SU-DHL-6 (cell line): Measurements from ENCODE around the gene UCHL1.

Source experiments
- H2AFZ ChIP-seq: fragments of 200-600 bp; sonication (generic); 2 replicates; pipeline ENCODE4 v1.6.1; 2014; ENCODE audit warnings: low read depth, mild to moderate bottlenecking, moderate library complexity, mixed read lengths, antibody characterized with exemption, low read length; ENCODE audit not compliant: severe bottlenecking
- H3F3A ChIP-seq: fragments of 200-600 bp; shearing (Covaris generic); 2 replicates; pipeline ENCODE4 v1.6.0; 2016; ENCODE audit warnings: antibody characterized with exemption, mild to moderate bottlenecking; ENCODE audit not compliant: insufficient read depth
- H3K27ac ChIP-seq: fragments of 200-600 bp; sonication (generic); 2 replicates; pipeline ENCODE4 v1.5.1; 2016; ENCODE audit warnings: low read depth, mild to moderate bottlenecking, low read length, moderate library complexity, mixed read lengths
- H3K27me3 ChIP-seq: fragments of 200-600 bp; sonication (generic), shearing (Covaris generic); 2 replicates; pipeline ENCODE4 v1.6.0; 2014; ENCODE audit warnings: mild to moderate bottlenecking, low read length
- H3K36me3 ChIP-seq: fragments of 200-600 bp; sonication (generic); 2 replicates; pipeline ENCODE4 v1.6.1; 2014; ENCODE audit warnings: mild to moderate bottlenecking, low read length, mixed read lengths
- H3K4me2 ChIP-seq: fragments of 300-600, 200-600 bp; shearing (Covaris generic), sonication (generic); 2 replicates; pipeline ENCODE4 v1.6.0; 2014; ENCODE audit warnings: low read length, low read depth, mild to moderate bottlenecking; ENCODE audit not compliant: poor library complexity, severe bottlenecking
- H3K4me3 ChIP-seq: fragments of 200-600 bp; sonication (generic); 2 replicates; pipeline ENCODE4 v1.5.1; 2014; ENCODE audit warnings: antibody characterized with exemption, low read length, mild to moderate bottlenecking, mixed read lengths; ENCODE audit not compliant: insufficient read depth, poor library complexity, severe bottlenecking
- H3K79me2 ChIP-seq: fragments of 200-600 bp; sonication (generic); 2 replicates; pipeline ENCODE4 v1.6.1; 2014; ENCODE audit warnings: mild to moderate bottlenecking, low read length, moderate library complexity; ENCODE audit not compliant: insufficient read depth
- H3K9ac ChIP-seq: fragments of 200-600 bp; sonication (generic); 2 replicates; pipeline ENCODE4 v1.7.0; 2014; ENCODE audit warnings: mild to moderate bottlenecking, low read length
- H3K9me2 ChIP-seq: fragments of 200-600 bp; sonication (generic); replicated peaks from 2 replicates; pipeline ENCODE4 v1.6.1; 2014; ENCODE audit warnings: low read length; ENCODE audit not compliant: insufficient read depth
- H3K9me3 ChIP-seq: fragments of 200-600 bp; sonication (generic); 2 replicates; pipeline ENCODE4 v1.6.1; 2014; ENCODE audit warnings: low read length, mixed read lengths; ENCODE audit not compliant: insufficient read depth
- H4K20me1 ChIP-seq: fragments of 200-600 bp; sonication (generic); 2 replicates; pipeline ENCODE4 v1.6.1; 2014; ENCODE audit warnings: low read depth, mild to moderate bottlenecking, antibody characterized with exemption, low read length, moderate library complexity, mixed read lengths
- CTCF ChIP-seq: fragments of 200-600 bp; sonication (generic); IDR thresholded peaks from one replicate; pipeline ENCODE4 v1.5.1; 2017; ENCODE audit warnings: antibody characterized with exemption, mild to moderate bottlenecking, low read length, moderate library complexity; ENCODE audit not compliant: insufficient read depth, poor library complexity, severe bottlenecking
- EZH2phosphoT487 ChIP-seq: fragments of 200-600 bp; sonication (generic), shearing (Covaris generic); conservative IDR thresholded peaks from 2 replicates; pipeline ENCODE4 v1.6.1; 2018; ENCODE audit warnings: mild to moderate bottlenecking, antibody characterized with exemption, low read length, moderate library complexity, mixed read lengths

UCHL1 gene

GRCh38 chr4:41282366-41282765 lies 25.6 kb downstream of the UCHL1 start:
- Histone ChIP-seq H3K79me2 (no peaks in the 10 kb centered on the region), H3K9me3 (no peaks in the 10 kb centered on the region), H3F3A (no peaks in the 10 kb centered on the region), H3K27ac (no peak overlapping the region), H3K27me3 (no peaks in the 10 kb centered on the region), H2AFZ (no peak overlapping the region), H3K36me3 (no peaks in the 10 kb centered on the region), H3K4me3 (no peak overlapping the region), H3K4me2 (no peak overlapping the region), H3K9me2 (no peaks in the 10 kb centered on the region), H3K9ac (no peak overlapping the region), H4K20me1 (no peaks in the 10 kb centered on the region)
- TF ChIP-seq EZH2phosphoT487 = no peak
- no peak for TF ChIP-seq CTCF

GRCh38 chr4:41285202-41285863 lies 28.6 kb downstream of the UCHL1 start:
- H3K36me3 ChIP-seq = no peaks in the 10 kb centered on the region
- H3K27ac ChIP-seq = no peak overlapping the region
- no peak for TF ChIP-seq CTCF
- TF ChIP-seq EZH2phosphoT487 = no peak
- peaks cover 12% of the 10 kb centered on the region; the same call in 1 of the 2 replicates for H3K9me3 ChIP-seq
- H3F3A ChIP-seq = no peaks in the 10 kb centered on the region
- H3K9me2 ChIP-seq = no peaks in the 10 kb centered on the region
- H3K4me3 ChIP-seq = no peak overlapping the region
- no peaks in the 10 kb centered on the region for H3K27me3 ChIP-seq
- H4K20me1 ChIP-seq = no peaks in the 10 kb centered on the region
- H3K9ac ChIP-seq = no peak overlapping the region
- H3K79me2 ChIP-seq = no peaks in the 10 kb centered on the region
- no peak overlapping the region for H2AFZ ChIP-seq
- no peak overlapping the region for H3K4me2 ChIP-seq

GRCh38 chr4:41285864-41286235 lies 29.1 kb downstream of the UCHL1 start:
- Histone ChIP-seq H3K4me2 (no peak overlapping the region), H3K36me3 (no peaks in the 10 kb centered on the region), H3K9ac (no peak overlapping the region), H3K27ac (no peak overlapping the region), H3K9me2 (no peaks in the 10 kb centered on the region), H3F3A (no peaks in the 10 kb centered on the region), H3K79me2 (no peaks in the 10 kb centered on the region), H3K9me3 (peaks cover 12% of the 10 kb centered on the region; the same call in 1 of the 2 replicates), H3K27me3 (no peaks in the 10 kb centered on the region), H2AFZ (no peak overlapping the region), H3K4me3 (no peak overlapping the region), H4K20me1 (no peaks in the 10 kb centered on the region)
- TF ChIP-seq CTCF (no peak), EZH2phosphoT487 (no peak)
